ENCODE data around the gene GRK3.
A peak's percentile ranks its signal among the peaks of the same experiment; 100 is the strongest.
"Not testable (repeated sequence)": the region's sequence is repeated elsewhere in the genome, so short reads cannot be mapped to it uniquely, and the experiment has no call there.

GRK3 gene

GRCh38 chr22:25698978-25699377 is 134.5 kb downstream of the GRK3 start:
- DNase-seq (ENCODE audit: low spot score) = no peak

DNA sequence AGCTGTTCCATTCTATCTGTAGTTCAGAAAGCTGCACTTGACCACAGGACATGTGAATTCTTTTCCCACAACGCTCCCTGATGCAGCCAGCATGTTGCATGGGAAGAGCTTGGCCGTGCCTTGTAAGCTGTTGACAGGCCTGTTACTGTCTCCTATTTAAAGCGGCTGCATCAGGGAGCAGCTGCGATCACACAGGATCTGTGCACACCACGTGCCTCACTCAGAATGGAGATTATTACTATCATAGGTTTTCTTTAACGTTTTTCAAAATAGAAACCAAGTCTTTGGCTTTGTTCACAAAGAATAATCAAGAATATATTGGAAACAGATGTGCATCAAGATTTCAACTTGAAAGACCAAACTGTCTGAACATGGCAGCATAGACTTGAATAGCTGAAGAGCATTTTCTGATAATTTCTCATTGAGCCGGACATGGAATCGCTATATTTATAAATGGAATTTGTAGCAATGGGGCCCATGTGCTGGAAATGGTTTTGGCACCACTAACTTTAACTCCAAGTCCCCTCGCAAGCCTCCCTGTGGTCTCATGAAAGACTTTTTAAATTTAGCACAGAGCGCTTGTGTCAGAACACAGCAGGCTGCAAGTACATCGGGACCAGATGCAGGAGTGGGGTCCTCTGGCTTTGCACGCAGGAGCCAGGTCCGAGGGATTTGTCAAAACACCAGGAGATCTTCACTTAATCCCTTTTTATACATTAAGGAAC is 136.7 kb downstream of the GRK3 start:
- DNase-seq (ENCODE audit: low spot score) = no peak

DNA sequence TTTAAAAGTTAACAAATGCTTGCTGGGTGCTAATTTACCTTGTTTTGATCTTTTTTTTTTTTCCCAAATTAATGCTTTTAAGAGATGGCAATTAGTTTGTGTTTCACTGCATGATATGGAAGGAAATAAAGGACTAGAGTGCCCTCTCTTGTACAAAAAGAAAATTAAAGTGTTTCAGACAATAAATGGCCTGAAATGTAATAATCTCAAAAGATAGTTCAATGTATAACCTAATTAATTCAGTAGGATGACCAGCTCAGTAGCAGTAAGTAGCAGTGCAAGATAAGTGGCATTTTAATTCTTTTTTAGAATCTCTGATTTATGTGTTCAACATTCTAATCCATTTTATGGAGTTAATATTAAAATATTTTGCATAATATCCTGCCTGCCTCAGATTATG is 137.6 kb downstream of the GRK3 start:
- peak; percentile 16 for DNase-seq (ENCODE audit: low spot score)

GRCh38 chr22:25702571-25703167 is 138.2 kb downstream of the GRK3 start:
- DNase-seq (ENCODE audit: low spot score) = no peak

- DNase-seq (ENCODE audit: low spot score) = no peak
Measured at GRCh38 chr22:25704701-25705100, 140.2 kb downstream of the GRK3 start.

DNA sequence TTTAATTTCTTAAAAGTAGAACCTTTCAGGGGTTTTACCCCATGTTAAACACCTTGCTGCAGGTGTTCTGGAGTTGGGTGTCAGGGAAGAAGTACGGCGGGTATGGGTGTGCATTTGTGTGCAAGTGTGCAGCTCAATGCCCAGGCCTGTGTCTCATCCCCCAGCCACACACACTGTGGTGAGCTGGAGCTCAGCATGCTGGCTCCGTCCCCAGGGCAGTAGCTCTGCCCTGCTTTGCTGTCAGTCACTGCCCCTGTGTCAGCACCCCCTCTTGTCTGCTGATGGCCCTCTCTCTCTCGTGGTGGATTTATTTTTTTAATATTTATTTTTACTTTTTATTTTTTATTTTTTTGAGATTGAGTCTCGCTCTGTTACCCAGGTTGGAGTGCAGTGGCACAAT is 141.7 kb downstream of the GRK3 start:
- DNase-seq (ENCODE audit: low spot score) = no peak

GRCh38 chr22:25708430-25708829 is 144.0 kb downstream of the GRK3 start:
- not testable (repeated sequence) for DNase-seq (ENCODE audit: low spot score)

DNA sequence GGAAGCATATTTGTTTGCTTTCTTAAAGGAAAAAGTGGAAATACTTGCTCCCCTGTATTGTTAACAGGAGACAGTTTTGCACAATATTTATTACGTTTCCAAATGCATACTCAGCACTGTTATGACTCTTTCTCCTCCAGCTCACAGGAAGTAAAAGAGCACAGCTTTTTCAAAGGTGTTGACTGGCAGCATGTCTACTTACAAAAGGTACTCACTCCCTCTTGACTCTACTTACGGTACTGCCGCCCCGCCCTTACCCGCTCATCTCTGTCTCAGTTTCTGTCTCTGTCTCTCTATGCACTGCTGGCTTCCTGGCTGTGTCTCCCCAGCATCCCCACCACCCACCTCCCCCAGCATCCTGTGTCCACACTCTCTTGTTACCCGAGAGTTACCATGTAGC is 145.3 kb downstream of the GRK3 start:
- DNase-seq (ENCODE audit: low spot score) = no peak

GRCh38 chr22:25710501-25710900 is 146.0 kb downstream of the GRK3 start:
- no peak for DNase-seq (ENCODE audit: low spot score)

GRCh38 chr22:25711491-25711890 is 147.0 kb downstream of the GRK3 start:
- DNase-seq (ENCODE audit: low spot score) = no peak

GRCh38 chr22:25712661-25713400 is 148.4 kb downstream of the GRK3 start:
- no peak for DNase-seq (ENCODE audit: low spot score)

GRCh38 chr22:25714070-25714469 is 149.6 kb downstream of the GRK3 start:
- DNase-seq (ENCODE audit: low spot score) = no peak

GRCh38 chr22:25714739-25715138 is 150.3 kb downstream of the GRK3 start:
- no peak for DNase-seq (ENCODE audit: low spot score)

DNA sequence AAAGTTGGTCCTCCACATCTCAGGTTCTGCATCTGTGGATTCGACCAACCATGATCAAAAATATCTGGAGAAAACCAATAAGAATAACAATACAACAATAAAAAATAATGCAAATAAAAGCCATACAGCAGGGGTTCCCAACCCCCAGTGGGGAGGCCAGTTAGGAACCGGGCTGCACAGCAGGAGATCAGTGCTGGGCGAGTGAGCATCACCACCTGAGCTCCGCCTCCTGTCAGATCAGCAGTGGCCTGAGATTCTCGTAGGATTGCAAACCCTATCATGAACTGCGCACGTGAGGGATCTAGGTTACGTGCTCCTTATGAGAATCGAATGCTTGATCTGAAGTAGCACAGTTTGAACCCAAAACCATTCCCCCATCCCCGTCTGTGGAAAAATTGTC is 152.2 kb downstream of the GRK3 start:
- DNase-seq (ENCODE audit: low spot score) = no peak

DNA sequence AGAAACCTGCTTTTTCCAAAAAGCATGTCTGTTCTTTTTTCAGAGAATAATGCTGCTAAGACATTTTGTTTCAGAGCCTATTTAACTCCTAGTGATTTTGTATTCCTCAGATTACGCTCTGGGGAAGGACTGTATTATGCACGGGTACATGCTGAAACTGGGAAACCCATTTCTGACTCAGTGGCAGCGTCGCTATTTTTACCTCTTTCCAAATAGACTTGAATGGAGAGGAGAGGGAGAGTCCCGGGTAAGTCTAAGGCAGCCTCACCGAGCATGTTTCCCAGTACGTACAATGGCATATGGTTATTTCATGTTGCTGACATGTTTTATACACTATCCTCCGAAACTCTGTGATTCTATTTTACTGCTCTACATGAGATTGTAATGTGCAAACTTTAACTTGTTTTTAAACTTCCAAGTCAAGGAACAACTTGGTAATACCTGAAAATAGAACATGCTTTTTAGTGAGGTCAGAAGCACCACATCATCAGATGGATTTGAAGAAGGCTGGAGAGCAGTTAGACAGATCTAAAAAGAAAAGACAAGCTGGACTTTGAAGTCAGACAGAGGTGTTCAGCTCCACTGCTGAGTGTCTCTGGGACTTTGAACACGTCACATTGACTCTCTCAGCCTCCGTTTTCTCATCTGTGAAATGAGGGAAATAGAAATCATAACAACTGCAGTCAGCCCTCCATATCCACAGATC is 153.8 kb downstream of the GRK3 start:
- DNase-seq (ENCODE audit: low spot score) = no peak

- no peak for DNase-seq (ENCODE audit: low spot score)
Measured at GRCh38 chr22:25722223-25722622, 157.7 kb downstream of the GRK3 start.

GRCh38 chr22:25722626-25723025 is 158.2 kb downstream of the GRK3 start:
- DNase-seq (ENCODE audit: low spot score) = no peak

DNA sequence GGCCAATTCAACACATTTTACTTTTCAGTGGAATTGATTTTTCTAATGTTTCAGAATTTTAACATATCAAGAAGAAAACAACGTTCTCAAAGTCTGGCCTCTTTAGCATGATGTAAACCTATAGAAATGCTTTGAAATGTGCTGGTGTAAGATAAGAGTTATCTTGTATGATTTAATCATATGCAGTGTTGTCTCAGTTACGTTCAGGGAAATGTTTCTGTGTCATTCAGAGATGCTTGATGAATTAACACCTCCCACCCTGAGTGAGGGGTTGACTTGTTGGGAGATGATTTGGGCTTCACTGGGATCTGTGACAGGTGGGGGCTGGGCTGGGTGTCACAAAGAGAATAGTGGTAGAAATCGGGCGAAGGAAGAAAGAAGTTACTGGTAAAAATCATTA is 161.8 kb downstream of the GRK3 start:
- no peak for DNase-seq (ENCODE audit: low spot score)

- DNase-seq (ENCODE audit: low spot score) = no peak
Measured at GRCh38 chr22:25728071-25728470, 163.6 kb downstream of the GRK3 start.

DNA sequence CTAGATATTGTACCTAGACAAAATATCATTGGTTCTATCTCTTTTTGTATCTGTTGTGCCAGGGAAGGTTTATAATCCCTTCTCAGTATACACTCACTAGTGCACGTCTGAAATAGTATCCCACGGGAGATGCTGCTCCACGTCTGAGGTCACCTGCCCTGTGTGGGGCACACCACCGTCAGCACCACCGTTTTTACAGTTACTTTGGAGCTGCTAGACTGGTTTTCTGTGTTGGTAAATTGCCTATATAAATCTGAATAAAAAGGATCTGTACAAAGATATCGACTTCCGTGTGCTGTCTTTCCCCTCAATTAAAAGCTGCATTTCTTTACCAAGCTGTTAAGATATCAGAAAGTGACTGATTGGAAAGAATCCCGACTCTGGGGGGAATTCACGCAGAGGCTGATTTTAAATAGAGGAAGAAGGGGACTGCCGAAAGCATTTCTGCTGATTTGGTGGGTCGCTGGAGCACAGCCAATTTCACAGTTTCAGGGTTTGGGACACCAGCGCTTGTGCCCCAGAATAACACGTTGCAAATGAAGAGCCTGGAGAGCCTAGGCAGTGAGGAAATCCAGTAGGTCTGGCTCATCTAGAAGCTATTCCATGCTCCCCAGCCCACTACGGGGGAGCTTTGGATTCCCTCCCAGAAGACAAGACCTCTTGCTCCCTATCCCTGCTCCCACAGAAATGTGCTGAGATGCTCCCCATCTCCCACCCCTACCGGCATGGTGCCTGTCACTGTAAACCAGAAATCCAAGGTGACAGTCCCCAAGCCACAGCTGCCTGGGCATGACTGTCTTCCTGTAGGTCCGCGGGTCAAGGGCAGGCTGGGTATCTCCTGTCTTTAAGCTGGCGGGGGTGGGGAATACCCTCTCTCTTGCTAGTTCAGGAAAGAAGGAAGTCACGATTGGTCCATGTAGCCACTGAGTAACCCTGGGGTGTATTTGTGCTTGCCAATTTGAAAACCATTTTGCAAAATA is 164.8 kb downstream of the GRK3 start:
- DNase-seq (ENCODE audit: low spot score) = no peak

DNA sequence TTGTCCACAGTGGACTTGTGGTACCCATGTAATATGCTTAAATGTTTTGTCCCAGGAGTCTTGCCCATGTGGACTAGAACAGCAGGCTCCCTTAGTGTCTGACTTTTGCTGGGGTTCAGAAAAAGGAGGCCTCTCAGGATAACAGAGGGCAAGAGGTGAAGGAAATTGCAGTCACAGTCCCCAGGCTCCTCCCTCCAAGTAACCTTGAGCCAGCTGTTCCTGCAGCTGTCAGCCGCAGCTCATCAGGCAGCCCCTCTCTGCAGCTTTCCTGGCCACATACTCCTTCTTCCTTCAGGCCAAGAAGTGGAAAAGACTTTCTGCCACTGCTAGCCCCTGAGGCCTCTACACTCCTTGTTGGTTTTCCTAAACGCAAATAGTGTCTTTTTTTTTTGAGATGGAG is 171.2 kb downstream of the GRK3 start:
- no peak for DNase-seq (ENCODE audit: low spot score)
